HCT116 (cell line): ENCODE data around the gene PGM2. TPM values are rescaled to one million over a fixed set of nuclear protein-coding genes. Genes with fewer than 3 reads are reported as not detected.
A peak's percentile ranks its signal among the peaks of the same experiment; 100 is the strongest.

Experiments used
- ATAC-seq: fragments of 200-7000 bp; cut with Tn5 transposase; 2 replicates; pipeline ENCODE4 v1.9.1; 2020; ENCODE audit warnings: mild to moderate bottlenecking, moderate library complexity
- BruUV-seq: library from RNA; stranded (reverse); fragments of 400-500 nt; replicated peaks from 2 replicates; lab custom pipeline; 2021; lab: Mats Ljungman, UMichigan
- CTCF ChIA-PET: fragments of 300-600 bp; sonication (Branson Sonifier 250); formaldehyde crosslinking; loops from one replicate; lab custom pipeline; 2021; ENCODE audit warnings: antibody characterized with exemption; lab: Charles Lee
- POLR2A ChIA-PET: fragments of 300-600, 350-600 bp; sonication (Branson Sonifier 250); formaldehyde crosslinking; loops from one replicate; lab custom pipeline; 2021; ENCODE audit warnings: antibody characterized with exemption; lab: Charles Lee
- RAD21 ChIA-PET, 2 experiments: fragments of 300-600 bp; sonication (Branson Sonifier 250); formaldehyde crosslinking; loops; one replicate each; lab custom pipeline; 2023; ENCODE audit warnings: low total read pairs in 2 of 2; ENCODE audit not compliant: uncharacterized antibody in 2 of 2, unreplicated experiment in 2 of 2, low non-redundant PET in 1 of 2; lab: Charles Lee
- DNase-seq: peaks from one replicate; pipeline ENCODE4 v3.0.0-alpha.2; 2010; ENCODE audit warnings: low read depth, low spot score
- H2AFZ ChIP-seq: fragments of 200-600 bp; shearing (Covaris generic), sonication (generic); 2 replicates; pipeline ENCODE4 v1.6.1; 2017; ENCODE audit warnings: low read depth, mixed run types, mixed read lengths, antibody characterized with exemption, low read length; ENCODE audit not compliant: poor library complexity, severe bottlenecking
- H3K27ac ChIP-seq: 2 replicates; pipeline ENCODE4 v1.5.1; 2012; ENCODE audit warnings: low read depth, low read length
- H3K27me3 ChIP-seq: fragments of 200-600 bp; sonication (generic); 2 replicates; pipeline ENCODE4 v1.6.1; 2016; ENCODE audit warnings: mixed run types, low read length, mixed read lengths; ENCODE audit not compliant: insufficient read depth
- H3K36me3 ChIP-seq, 2 experiments: fragments of 200-500 bp in 1 of 2; fragments of 200-600 bp in 1 of 2; sonication (Bioruptor generic) in 1 of 2; sonication (generic) in 1 of 2; 2 replicates each; pipeline versions ENCODE4 v1.5.1 to v1.6.1; 2014 to 2016; ENCODE audit warnings: low read length in 2 of 2, inconsistent platforms in 1 of 2, mixed read lengths in 1 of 2, mixed run types in 1 of 2; ENCODE audit not compliant: insufficient read depth in 2 of 2, control insufficient read depth in 1 of 2
- H3K4me1 ChIP-seq, 2 experiments: fragments of 200-600 bp in 1 of 2; sonication (generic) in 1 of 2; 2 replicates each; pipeline versions ENCODE4 v1.5.1 to v1.6.1; 2012 to 2017; ENCODE audit warnings: low read length in 2 of 2, inconsistent platforms in 1 of 2, mild to moderate bottlenecking in 1 of 2, mixed read lengths in 1 of 2, mixed run types in 1 of 2, moderate library complexity in 1 of 2; ENCODE audit not compliant: insufficient read depth in 2 of 2, control insufficient read depth in 1 of 2
- H3K4me2 ChIP-seq: fragments of 200-600 bp; sonication (generic); 2 replicates; pipeline ENCODE4 v1.6.1; 2017; ENCODE audit warnings: mixed run types, low read length, mixed read lengths
- H3K4me3 ChIP-seq, 2 experiments: fragments of 200-600 bp in 1 of 2; sonication (generic) in 1 of 2; replicated peaks in 1 of 2; 2 replicates each; pipeline ENCODE4 v1.5.1; 2011 to 2016; ENCODE audit warnings: low read length in 2 of 2, control low read depth in 1 of 2, low read depth in 1 of 2, mild to moderate bottlenecking in 1 of 2, mixed read lengths in 1 of 2, mixed run types in 1 of 2
- H3K79me2 ChIP-seq: fragments of 200-600 bp; sonication (generic); 2 replicates; pipeline ENCODE4 v1.6.1; 2017; ENCODE audit warnings: mild to moderate bottlenecking, mixed run types, low read length, moderate library complexity, mixed read lengths; ENCODE audit not compliant: insufficient read depth
- H3K9ac ChIP-seq: fragments of 200-600 bp; sonication (generic); 2 replicates; pipeline ENCODE4 v1.6.1; 2016; ENCODE audit warnings: low read length, mixed read lengths
- H3K9me2 ChIP-seq: fragments of 200-600 bp; sonication (generic), shearing (Covaris generic); 2 replicates; pipeline ENCODE4 v1.6.1; 2017; ENCODE audit warnings: mixed run types, mild to moderate bottlenecking, moderate library complexity; ENCODE audit not compliant: insufficient read depth
- H3K9me3 ChIP-seq, 2 experiments: fragments of 200-500 bp in 1 of 2; fragments of 200-600 bp in 1 of 2; sonication (Bioruptor generic) in 1 of 2; sonication (generic) in 1 of 2; 2 replicates each; pipeline ENCODE4 v1.6.1; 2014 to 2017; ENCODE audit warnings: low read length in 2 of 2, mixed read lengths in 2 of 2, inconsistent platforms in 1 of 2, low read depth in 1 of 2, mild to moderate bottlenecking in 1 of 2, mixed run types in 1 of 2, moderate library complexity in 1 of 2; ENCODE audit not compliant: control insufficient read depth in 1 of 2, insufficient read depth in 1 of 2
- H4K20me1 ChIP-seq: fragments of 200-600 bp; sonication (generic), shearing (Covaris generic); 2 replicates; pipeline ENCODE4 v1.6.1; 2017; ENCODE audit warnings: mixed run types, mild to moderate bottlenecking, moderate library complexity; ENCODE audit not compliant: insufficient read depth
- CBX3 ChIP-seq: IDR thresholded peaks from 2 replicates; pipeline ENCODE4 v1.6.1; 2012; ENCODE audit warnings: low read depth
- CEBPB ChIP-seq: IDR thresholded peaks from 2 replicates; pipeline ENCODE4 v1.6.1; 2012; ENCODE audit warnings: low read depth
- EGR1 ChIP-seq: IDR thresholded peaks from 2 replicates; pipeline ENCODE4 v1.6.1; 2012; ENCODE audit warnings: low read depth
- EZH2 ChIP-seq: fragments of 200-600 bp; sonication (generic); IDR thresholded peaks from 2 replicates; pipeline ENCODE4 v1.6.1; 2017; ENCODE audit warnings: antibody characterized with exemption, mixed run types
- FOSL1 ChIP-seq: IDR thresholded peaks from 2 replicates; pipeline ENCODE4 v1.6.1; 2012; ENCODE audit warnings: low read depth
- JUND ChIP-seq: IDR thresholded peaks from 2 replicates; pipeline ENCODE4 v1.6.1; 2012
- SIN3A ChIP-seq: IDR thresholded peaks from 2 replicates; pipeline ENCODE4 v1.6.1; 2012; ENCODE audit warnings: low read depth
- intact Hi-C: fragments of 100-400 bp; cut with micrococcal nuclease; formaldehyde crosslinking; loops from 2 replicates; pipeline ENCODE4 v1.10.0; 2022
- total RNA-seq: library from RNA; stranded (reverse); gene quantifications from one replicate; pipeline ENCODE4 v1.2.1, GENCODE V29; 2021; ENCODE audit not compliant: unreplicated experiment
- TF ChIP-seq, protein P1 (sequence below), 3 experiments: fragments of 200-600 bp in 1 of 3; sonication (generic) in 1 of 3; IDR thresholded peaks in 2 of 3; conservative IDR thresholded peaks in 1 of 3; 2 replicates each; pipeline ENCODE4 v1.5.1; 2012 to 2017; ENCODE audit warnings: low read depth in 2 of 3, low read length in 2 of 3, antibody characterized with exemption in 1 of 3, borderline replicate concordance in 1 of 3, control low read depth in 1 of 3, mild to moderate bottlenecking in 1 of 3, mixed read lengths in 1 of 3, mixed run types in 1 of 3, moderate library complexity in 1 of 3; ENCODE audit not compliant: insufficient read depth in 1 of 3
- TF ChIP-seq, protein P2 (sequence below): IDR thresholded peaks from 2 replicates; pipeline ENCODE4 v1.6.1; 2012
- TF ChIP-seq, protein P3 (sequence below): IDR thresholded peaks from 2 replicates; pipeline ENCODE4 v1.6.1; 2012

PGM2 gene
- total RNA-seq, 1 experiment from 2014 or later, result 48.6 TPM

DNA sequence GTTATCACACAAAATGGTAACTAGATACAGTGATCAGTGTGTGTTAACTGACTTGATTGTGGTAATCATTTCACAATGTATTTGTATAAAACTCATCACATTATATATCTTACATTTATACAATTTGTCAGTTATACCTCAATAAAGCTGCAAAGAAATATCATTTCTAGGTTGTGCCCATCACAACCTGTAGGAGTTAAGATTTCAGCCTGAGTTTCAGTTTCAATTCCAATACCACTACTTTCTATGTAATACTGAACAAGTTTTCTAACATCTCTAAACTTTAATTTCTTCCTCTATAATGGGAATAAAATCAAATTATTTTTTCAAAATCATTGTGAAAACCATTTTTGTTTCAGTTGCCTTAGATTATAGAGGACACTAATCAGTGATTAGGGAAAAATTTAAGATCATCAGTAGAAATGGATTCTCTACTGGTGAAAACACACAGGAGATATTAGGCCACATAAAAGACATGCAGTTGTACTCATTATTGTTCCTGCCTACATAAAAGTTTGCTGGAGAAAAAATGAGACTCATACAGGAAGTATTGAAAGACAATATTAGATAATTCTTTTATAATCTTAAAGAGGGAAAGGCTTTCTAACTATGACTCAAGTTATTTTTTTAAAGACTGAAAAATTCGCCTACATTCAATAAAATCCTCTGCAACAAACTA, 46.0 kb downstream of the PGM2 start (continued):
- TF ChIP-seq, protein P1, sequence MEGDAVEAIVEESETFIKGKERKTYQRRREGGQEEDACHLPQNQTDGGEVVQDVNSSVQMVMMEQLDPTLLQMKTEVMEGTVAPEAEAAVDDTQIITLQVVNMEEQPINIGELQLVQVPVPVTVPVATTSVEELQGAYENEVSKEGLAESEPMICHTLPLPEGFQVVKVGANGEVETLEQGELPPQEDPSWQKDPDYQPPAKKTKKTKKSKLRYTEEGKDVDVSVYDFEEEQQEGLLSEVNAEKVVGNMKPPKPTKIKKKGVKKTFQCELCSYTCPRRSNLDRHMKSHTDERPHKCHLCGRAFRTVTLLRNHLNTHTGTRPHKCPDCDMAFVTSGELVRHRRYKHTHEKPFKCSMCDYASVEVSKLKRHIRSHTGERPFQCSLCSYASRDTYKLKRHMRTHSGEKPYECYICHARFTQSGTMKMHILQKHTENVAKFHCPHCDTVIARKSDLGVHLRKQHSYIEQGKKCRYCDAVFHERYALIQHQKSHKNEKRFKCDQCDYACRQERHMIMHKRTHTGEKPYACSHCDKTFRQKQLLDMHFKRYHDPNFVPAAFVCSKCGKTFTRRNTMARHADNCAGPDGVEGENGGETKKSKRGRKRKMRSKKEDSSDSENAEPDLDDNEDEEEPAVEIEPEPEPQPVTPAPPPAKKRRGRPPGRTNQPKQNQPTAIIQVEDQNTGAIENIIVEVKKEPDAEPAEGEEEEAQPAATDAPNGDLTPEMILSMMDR (IDR thresholded peaks at IDR 0.05 in 2 of 3, conservative IDR thresholded peaks at IDR 0.05 in 1 of 3; ENCODE audit: borderline replicate concordance in 1 of 3, insufficient read depth in 1 of 3, low read depth in 2 of 3, low read length in 2 of 3), result no peak
- TF ChIP-seq EGR1, result no peak
- TF ChIP-seq SIN3A, result no peak
- TF ChIP-seq CEBPB, result no peak
- TF ChIP-seq, all 23 proteins: peak for 0

DNA sequence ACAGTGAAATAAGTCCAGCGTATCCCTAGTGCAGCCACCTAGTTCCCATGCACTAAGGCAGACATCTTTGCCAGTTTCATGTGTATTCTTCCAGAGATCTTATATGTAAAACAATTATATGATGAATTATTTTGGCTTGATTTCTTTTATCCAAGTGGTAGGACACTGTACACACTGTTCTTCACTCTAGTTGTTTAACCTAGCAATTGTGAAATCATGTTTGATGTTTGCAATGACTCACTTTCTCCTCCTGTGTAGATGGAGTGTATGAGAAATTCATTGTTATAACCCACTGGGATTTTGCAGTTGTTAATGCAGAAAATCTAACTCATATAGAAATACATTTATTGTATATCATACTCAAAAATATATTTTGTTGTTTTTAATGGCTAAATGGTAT, 46.9 kb downstream of the PGM2 start:
- no peaks in the 10 kb centered on the region for H3K9me2 ChIP-seq
- no peaks in the 10 kb centered on the region for H3K4me1 ChIP-seq
- no peak overlapping the region for H3K27ac ChIP-seq
- no peak for ATAC-seq
- H2AFZ ChIP-seq, result no peak overlapping the region
- H3K4me3 ChIP-seq, result no peak overlapping the region
- intact Hi-C loops, result no loop called here
- H3K36me3 ChIP-seq, result no peaks in the 10 kb centered on the region
- H3K4me2 ChIP-seq, result no peak overlapping the region
- ChIA-PET CTCF (no interaction called here), POLR2A (no interaction called here)
- H3K9me3 ChIP-seq, result no peaks in the 10 kb centered on the region
- TF ChIP-seq, protein P2, sequence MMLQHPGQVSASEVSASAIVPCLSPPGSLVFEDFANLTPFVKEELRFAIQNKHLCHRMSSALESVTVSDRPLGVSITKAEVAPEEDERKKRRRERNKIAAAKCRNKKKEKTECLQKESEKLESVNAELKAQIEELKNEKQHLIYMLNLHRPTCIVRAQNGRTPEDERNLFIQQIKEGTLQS, result no peak
- TF ChIP-seq, protein P3, sequence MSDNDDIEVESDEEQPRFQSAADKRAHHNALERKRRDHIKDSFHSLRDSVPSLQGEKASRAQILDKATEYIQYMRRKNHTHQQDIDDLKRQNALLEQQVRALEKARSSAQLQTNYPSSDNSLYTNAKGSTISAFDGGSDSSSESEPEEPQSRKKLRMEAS, result no peak
- TF ChIP-seq CEBPB (peak; percentile 88), EZH2 (no peak), FOSL1 (peak; percentile 40; the same call in 1 of the 2 replicates), JUND (peak; percentile 49; the same call in 1 of the 2 replicates), CBX3 (no peak)
- TF ChIP-seq, all 23 proteins: peak for 3
- no peak for DNase-seq
- RAD21 ChIA-PET, result no interaction called here
- Histone ChIP-seq H4K20me1 (no peaks in the 10 kb centered on the region), H3K27me3 (no peaks in the 10 kb centered on the region), H3K9ac (no peak overlapping the region), H3K79me2 (no peaks in the 10 kb centered on the region)
- BruUV-seq, result no TSS peak
